ENCODE measurements around the gene PLEKHH2.

Gene PLEKHH2

DNA sequence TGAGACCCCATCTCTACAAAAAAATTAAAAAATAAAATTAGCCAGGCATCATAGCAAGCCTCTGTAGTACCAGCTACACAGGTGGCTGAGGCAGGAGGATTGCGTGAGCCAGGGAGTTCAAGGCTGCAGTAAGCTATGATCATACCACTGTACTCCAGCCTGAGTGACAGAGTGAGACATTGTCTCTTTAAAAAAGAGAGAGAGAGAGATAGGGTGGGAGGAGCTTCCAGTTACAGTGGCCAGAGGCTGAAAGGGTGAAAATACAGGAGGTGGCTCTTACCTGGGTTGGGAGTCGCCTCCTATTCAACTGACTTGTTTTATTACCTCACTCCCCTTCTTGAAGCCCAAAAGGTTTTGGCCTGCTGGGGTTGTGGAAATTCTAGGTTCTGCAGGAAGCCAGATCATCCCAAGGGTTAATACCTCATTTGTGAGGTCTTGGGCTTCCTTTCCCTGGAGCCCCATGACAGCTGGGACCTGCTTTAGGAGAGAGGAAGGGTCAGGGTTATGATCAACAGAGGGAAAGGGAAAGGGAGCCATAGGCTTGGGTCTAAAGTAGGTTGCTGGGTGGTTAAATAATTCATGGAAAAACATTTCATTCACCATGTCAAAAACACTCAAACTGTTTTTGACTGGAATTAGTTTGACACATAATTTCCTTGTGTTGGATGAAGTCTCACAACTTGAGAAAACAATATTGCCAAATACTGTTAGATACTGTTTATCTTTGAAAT is 154.1 kb downstream of the PLEKHH2 start:
- TF ChIP-seq, protein P1, sequence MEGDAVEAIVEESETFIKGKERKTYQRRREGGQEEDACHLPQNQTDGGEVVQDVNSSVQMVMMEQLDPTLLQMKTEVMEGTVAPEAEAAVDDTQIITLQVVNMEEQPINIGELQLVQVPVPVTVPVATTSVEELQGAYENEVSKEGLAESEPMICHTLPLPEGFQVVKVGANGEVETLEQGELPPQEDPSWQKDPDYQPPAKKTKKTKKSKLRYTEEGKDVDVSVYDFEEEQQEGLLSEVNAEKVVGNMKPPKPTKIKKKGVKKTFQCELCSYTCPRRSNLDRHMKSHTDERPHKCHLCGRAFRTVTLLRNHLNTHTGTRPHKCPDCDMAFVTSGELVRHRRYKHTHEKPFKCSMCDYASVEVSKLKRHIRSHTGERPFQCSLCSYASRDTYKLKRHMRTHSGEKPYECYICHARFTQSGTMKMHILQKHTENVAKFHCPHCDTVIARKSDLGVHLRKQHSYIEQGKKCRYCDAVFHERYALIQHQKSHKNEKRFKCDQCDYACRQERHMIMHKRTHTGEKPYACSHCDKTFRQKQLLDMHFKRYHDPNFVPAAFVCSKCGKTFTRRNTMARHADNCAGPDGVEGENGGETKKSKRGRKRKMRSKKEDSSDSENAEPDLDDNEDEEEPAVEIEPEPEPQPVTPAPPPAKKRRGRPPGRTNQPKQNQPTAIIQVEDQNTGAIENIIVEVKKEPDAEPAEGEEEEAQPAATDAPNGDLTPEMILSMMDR (IDR thresholded peaks at IDR 0.05; ENCODE audit: insufficient read depth, low read depth, low read length, missing control alignments): no peak
- no peak for DNase-seq (ENCODE audit: low read depth)
- no peak overlapping the region for H3K4me3 ChIP-seq (ENCODE audit: low read depth, low read length)

DNA sequence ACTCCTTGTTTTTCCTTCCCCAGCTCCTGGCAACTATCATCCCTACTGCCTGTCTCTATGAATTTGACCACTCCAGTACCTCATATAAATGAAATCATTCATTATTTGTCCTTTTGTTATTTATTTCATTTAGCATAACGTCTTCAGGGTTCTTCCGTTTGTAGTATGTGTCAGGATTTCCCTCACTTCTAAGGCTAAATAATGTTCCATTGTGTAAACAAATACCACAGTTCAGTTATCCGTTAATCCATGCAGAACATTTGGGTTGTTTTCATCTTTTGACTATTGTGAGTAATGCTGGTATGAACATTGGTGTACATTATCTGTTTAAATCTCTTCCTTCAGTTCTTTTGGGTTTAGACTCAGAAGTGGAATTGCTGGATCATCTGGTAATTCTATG is 155.6 kb downstream of the PLEKHH2 start:
- H3K4me3 ChIP-seq (ENCODE audit: low read depth, low read length): no peak overlapping the region
- TF ChIP-seq, protein P1 (IDR thresholded peaks at IDR 0.05; ENCODE audit: insufficient read depth, low read depth, low read length, missing control alignments): no peak
- no peak for DNase-seq (ENCODE audit: low read depth)

DNA sequence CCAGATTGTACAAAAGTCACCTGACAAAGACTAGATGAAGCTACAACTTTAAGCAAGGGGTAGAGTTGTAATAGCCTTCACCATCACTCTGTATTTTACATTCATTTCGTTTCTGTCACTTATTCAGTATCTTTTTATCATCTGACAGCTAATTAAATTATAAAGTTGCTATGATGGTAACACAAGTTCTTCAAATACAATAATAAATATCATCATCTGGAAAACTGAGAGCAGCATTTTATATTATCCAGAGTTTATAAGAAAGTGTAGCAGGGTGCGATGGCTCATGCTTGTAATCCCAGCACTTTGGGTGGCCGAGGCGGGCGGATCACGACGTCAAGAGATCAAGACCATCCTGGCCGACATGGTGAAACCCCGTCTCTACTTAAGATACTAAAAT is 157.9 kb downstream of the PLEKHH2 start:
- DNase-seq (ENCODE audit: low read depth): no peak
- TF ChIP-seq, protein P1 (IDR thresholded peaks at IDR 0.05; ENCODE audit: insufficient read depth, low read depth, low read length, missing control alignments): no peak
- no peak overlapping the region for H3K4me3 ChIP-seq (ENCODE audit: low read depth, low read length)

DNA sequence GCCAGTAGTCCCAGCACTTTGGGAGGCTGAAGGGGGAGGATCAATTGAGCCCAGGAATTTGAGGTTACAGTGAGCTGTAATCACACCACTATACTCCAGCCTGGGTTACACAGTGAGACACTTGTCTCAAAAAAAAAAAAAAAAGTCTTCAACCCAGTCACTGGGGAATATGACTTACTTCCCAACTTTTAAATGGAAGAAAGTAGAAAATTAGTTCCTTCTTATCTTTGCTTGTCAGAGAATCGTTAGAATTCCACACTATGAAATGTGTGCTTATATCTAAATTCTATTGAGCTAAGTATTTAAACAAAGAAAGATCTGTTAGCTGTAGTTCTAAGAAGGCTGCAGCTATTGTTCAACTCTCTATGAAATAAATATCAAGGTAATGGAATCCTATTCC is 159.1 kb downstream of the PLEKHH2 start:
- H3K4me3 ChIP-seq (ENCODE audit: low read depth, low read length): no peak overlapping the region
- no peak for DNase-seq (ENCODE audit: low read depth)
- TF ChIP-seq, protein P1 (IDR thresholded peaks at IDR 0.05; ENCODE audit: insufficient read depth, low read depth, low read length, missing control alignments): no peak

DNA sequence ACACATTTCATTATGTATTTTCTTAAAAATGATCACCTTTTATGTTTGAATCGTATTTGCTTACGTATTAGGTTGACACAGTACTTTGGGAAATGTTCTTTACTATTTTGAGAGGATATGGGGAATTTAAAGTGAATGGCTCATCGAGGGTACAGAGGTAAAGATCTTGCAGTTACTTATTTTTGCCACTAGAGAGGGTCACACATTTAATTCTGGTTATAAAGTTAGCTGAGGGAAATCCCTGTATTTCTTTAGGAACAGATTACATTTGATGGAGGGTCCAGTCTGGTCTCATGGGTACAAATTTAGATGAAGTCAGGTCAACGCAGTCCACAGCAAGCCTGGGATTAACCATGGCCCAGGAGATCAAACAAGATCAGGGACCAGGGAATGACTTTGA is 161.2 kb downstream of the PLEKHH2 start:
- TF ChIP-seq, protein P1 (IDR thresholded peaks at IDR 0.05; ENCODE audit: insufficient read depth, low read depth, low read length, missing control alignments): no peak
- no peak overlapping the region for H3K4me3 ChIP-seq (ENCODE audit: low read depth, low read length)
- DNase-seq (ENCODE audit: low read depth): no peak

DNA sequence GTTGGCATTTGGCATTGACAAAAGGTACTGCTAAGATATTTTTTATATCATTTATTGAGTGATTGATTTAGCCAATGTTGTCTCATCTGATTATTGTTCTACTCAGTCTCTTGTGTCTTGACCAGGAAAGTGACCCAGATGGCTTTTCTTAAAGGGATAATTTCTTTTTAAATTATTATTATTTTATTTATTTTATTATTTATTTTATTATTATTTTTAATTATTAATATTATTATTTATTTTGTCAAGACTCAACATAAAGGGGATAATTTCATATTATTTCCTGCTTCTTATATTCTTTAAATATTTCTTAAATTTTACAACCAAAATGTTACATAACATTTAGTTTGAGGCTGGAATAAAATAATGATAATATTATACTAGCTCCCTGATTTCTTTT is 163.8 kb downstream of the PLEKHH2 start:
- no peak overlapping the region for H3K4me3 ChIP-seq (ENCODE audit: low read depth, low read length)
- no peak for DNase-seq (ENCODE audit: low read depth)
- TF ChIP-seq, protein P1 (IDR thresholded peaks at IDR 0.05; ENCODE audit: insufficient read depth, low read depth, low read length, missing control alignments): no peak

DNA sequence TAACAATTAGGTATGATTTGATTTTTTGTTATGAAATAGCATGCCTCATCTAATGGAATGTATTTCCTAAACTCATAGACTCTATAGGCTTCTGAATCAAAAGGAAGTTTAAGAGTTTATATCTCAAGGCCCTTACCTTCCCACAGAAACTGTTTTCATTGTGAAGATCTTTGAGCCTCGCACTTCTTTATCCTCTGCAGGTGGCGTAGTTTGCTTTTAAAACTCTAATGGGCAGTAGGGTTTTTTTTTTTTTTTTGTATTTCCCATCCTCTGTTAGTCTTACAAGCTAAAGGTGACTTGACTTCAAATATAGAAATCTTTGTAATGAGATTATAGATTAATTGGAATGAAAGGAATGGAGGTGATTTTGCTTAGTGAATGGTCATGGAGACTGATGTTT is 165.1 kb downstream of the PLEKHH2 start:
- DNase-seq (ENCODE audit: low read depth): no peak
- TF ChIP-seq, protein P1 (IDR thresholded peaks at IDR 0.05; ENCODE audit: insufficient read depth, low read depth, low read length, missing control alignments): no peak
- no peak overlapping the region for H3K4me3 ChIP-seq (ENCODE audit: low read depth, low read length)
